Bronchial epithelial cell (primary cell): Measurements from ENCODE around the gene PRIMA1. TPM values are rescaled to one million over a fixed set of nuclear protein-coding genes. Genes with fewer than 3 reads are reported as not detected.

Experiments
- DNase-seq: peaks from one replicate; pipeline ENCODE4 v3.0.0-alpha.2; 2010; ENCODE audit warnings: low read depth
- FAIRE-seq: peaks from 2 replicates; lab custom pipeline; 2011; peaks lifted over from hg19 to GRCh38; lab: Jason Lieb, UNC
- H3K27me3 ChIP-seq: 2 replicates; pipeline ENCODE4 v1.5.1; 2011; ENCODE audit warnings: low read length; ENCODE audit not compliant: control insufficient read depth, insufficient read depth
- H3K36me3 ChIP-seq: 2 replicates; pipeline ENCODE4 v1.5.1; 2011; ENCODE audit warnings: low read length; ENCODE audit not compliant: control insufficient read depth, insufficient read depth
- H3K4me3 ChIP-seq: 2 replicates; pipeline ENCODE4 v1.5.1; 2011; ENCODE audit warnings: mild to moderate bottlenecking, low read depth, low read length, control low read depth
- total RNA-seq: library from RNA; depleted of rRNA; stranded (reverse); fragments of >200 nt; gene quantifications from 2 replicates; pipeline ENCODE4 v1.2.1, GENCODE V29; 2014
- TF ChIP-seq, protein P1 (sequence below): IDR thresholded peaks from 2 replicates; pipeline ENCODE4 v1.5.1; 2011; ENCODE audit warnings: mild to moderate bottlenecking, moderate library complexity, low read length, control low read depth, inconsistent platforms; ENCODE audit not compliant: insufficient read depth, severe bottlenecking

PRIMA1 gene
- total RNA-seq, 1 donor from 2014 or later: not detected

- H3K4me3 ChIP-seq: no peak overlapping the region
- no peaks in the 10 kb centered on the region for H3K27me3 ChIP-seq
- H3K36me3 ChIP-seq: no peaks in the 10 kb centered on the region
- FAIRE-seq (no peak), DNase-seq (no peak)
- TF ChIP-seq, protein P1, sequence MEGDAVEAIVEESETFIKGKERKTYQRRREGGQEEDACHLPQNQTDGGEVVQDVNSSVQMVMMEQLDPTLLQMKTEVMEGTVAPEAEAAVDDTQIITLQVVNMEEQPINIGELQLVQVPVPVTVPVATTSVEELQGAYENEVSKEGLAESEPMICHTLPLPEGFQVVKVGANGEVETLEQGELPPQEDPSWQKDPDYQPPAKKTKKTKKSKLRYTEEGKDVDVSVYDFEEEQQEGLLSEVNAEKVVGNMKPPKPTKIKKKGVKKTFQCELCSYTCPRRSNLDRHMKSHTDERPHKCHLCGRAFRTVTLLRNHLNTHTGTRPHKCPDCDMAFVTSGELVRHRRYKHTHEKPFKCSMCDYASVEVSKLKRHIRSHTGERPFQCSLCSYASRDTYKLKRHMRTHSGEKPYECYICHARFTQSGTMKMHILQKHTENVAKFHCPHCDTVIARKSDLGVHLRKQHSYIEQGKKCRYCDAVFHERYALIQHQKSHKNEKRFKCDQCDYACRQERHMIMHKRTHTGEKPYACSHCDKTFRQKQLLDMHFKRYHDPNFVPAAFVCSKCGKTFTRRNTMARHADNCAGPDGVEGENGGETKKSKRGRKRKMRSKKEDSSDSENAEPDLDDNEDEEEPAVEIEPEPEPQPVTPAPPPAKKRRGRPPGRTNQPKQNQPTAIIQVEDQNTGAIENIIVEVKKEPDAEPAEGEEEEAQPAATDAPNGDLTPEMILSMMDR: no peak
Observed at GRCh38 chr14:93778453-93778852, 9.8 kb downstream of the PRIMA1 start.

GRCh38 chr14:93775744-93776143 lies 12.5 kb downstream of the PRIMA1 start:
- Histone ChIP-seq H3K4me3 (no peak overlapping the region), H3K27me3 (no peaks in the 10 kb centered on the region), H3K36me3 (no peaks in the 10 kb centered on the region)
- TF ChIP-seq, protein P1: no peak
- no peak for DNase-seq
- no peak for FAIRE-seq

GRCh38 chr14:93775158-93775557 lies 13.1 kb downstream of the PRIMA1 start:
- H3K36me3 ChIP-seq: no peaks in the 10 kb centered on the region
- no peaks in the 10 kb centered on the region for H3K27me3 ChIP-seq
- FAIRE-seq (no peak), DNase-seq (no peak)
- no peak overlapping the region for H3K4me3 ChIP-seq
- TF ChIP-seq, protein P1: no peak

GRCh38 chr14:93772263-93772662 lies 16.0 kb downstream of the PRIMA1 start:
- FAIRE-seq (no peak), DNase-seq (no peak)
- Histone ChIP-seq H3K27me3 (no peaks in the 10 kb centered on the region), H3K36me3 (no peaks in the 10 kb centered on the region), H3K4me3 (no peak overlapping the region)
- TF ChIP-seq, protein P1: no peak

GRCh38 chr14:93765970-93766369 lies 22.3 kb downstream of the PRIMA1 start:
- TF ChIP-seq, protein P1: no peak
- H3K4me3 ChIP-seq: no peak overlapping the region
- DNase-seq (no peak), FAIRE-seq (no peak)
- H3K27me3 ChIP-seq: no peaks in the 10 kb centered on the region
- H3K36me3 ChIP-seq: no peaks in the 10 kb centered on the region

DNA sequence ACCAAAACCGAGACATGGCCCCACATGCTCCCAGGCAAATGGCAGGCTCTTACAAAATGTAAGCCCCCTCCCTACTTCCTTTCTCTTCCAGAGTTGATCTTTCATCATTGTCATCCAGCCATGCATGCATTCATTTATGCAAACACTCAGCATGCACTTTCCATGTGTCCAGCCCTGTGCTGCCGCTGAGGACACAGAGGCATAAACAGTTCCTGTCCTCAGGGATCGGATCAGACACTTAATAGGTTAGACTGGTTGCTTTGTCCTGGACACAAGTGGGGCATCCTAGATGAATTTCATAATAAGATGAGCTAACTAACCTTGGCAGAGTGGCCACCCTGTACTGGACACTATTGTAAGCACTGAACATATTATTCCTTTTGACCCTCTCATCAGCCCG lies 23.1 kb downstream of the PRIMA1 start:
- FAIRE-seq (no peak), DNase-seq (no peak)
- H3K27me3 ChIP-seq: no peaks in the 10 kb centered on the region
- TF ChIP-seq, protein P1: no peak
- H3K4me3 ChIP-seq: no peak overlapping the region
- H3K36me3 ChIP-seq: no peaks in the 10 kb centered on the region
